ENCODE measurements around the gene EPHA8.

DNA sequence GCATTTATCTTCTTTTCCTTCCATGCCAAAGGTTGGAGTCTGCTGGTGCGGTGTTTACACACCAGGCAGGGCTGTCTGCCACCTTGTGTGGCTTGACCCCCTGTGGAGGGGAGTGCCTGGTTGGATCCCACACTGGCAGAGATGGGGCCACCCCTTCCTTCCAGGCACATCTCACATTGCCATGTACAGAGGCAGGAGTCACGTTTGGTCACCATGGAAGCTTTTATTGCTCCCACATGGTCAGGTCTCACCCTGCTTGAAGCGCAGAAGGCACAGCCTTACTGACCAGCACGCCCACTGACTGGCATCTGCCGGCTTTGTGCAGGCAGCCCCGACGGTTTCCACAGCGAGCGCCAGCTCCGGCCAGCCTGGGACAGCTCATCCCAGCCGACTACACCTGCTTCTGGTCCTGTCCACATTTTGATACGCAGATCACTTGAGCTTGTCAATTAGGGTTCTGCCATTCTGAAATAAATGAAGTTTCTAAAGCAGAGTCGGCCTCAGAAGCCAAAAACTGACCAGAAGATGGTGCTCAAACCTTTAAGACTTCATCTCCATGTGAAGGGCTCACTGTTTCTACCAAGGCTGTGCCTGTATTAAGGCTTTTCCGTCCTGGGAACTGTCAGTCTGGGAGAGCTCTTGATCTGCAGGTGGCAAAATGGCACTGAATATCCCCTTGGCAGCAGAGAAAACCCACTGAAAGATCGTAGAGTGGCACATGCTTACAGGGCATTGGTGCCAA is 35.6 kb upstream of the EPHA8 start:
- TF ChIP-seq, protein P1, sequence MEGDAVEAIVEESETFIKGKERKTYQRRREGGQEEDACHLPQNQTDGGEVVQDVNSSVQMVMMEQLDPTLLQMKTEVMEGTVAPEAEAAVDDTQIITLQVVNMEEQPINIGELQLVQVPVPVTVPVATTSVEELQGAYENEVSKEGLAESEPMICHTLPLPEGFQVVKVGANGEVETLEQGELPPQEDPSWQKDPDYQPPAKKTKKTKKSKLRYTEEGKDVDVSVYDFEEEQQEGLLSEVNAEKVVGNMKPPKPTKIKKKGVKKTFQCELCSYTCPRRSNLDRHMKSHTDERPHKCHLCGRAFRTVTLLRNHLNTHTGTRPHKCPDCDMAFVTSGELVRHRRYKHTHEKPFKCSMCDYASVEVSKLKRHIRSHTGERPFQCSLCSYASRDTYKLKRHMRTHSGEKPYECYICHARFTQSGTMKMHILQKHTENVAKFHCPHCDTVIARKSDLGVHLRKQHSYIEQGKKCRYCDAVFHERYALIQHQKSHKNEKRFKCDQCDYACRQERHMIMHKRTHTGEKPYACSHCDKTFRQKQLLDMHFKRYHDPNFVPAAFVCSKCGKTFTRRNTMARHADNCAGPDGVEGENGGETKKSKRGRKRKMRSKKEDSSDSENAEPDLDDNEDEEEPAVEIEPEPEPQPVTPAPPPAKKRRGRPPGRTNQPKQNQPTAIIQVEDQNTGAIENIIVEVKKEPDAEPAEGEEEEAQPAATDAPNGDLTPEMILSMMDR (IDR thresholded peaks at IDR 0.05): no peak
- no peak for TF ChIP-seq POLR2A (IDR thresholded peaks at IDR 0.05)

Measured in testis (tissue), 2 donors.